HG03439 (cell line): ENCODE data around the gene SHMT1.
"Not testable (repeated sequence)": the region's sequence is repeated elsewhere in the genome, so short reads cannot be mapped to it uniquely, and the experiment has no call there.

Source experiments
- ATAC-seq: cut with Tn5 transposase; IDR thresholded peaks from one replicate; pipeline ENCODE4 v1.9.1; 2021; ENCODE audit warnings: mild to moderate bottlenecking, moderate library complexity; ENCODE audit not compliant: unreplicated experiment

Gene SHMT1

DNA sequence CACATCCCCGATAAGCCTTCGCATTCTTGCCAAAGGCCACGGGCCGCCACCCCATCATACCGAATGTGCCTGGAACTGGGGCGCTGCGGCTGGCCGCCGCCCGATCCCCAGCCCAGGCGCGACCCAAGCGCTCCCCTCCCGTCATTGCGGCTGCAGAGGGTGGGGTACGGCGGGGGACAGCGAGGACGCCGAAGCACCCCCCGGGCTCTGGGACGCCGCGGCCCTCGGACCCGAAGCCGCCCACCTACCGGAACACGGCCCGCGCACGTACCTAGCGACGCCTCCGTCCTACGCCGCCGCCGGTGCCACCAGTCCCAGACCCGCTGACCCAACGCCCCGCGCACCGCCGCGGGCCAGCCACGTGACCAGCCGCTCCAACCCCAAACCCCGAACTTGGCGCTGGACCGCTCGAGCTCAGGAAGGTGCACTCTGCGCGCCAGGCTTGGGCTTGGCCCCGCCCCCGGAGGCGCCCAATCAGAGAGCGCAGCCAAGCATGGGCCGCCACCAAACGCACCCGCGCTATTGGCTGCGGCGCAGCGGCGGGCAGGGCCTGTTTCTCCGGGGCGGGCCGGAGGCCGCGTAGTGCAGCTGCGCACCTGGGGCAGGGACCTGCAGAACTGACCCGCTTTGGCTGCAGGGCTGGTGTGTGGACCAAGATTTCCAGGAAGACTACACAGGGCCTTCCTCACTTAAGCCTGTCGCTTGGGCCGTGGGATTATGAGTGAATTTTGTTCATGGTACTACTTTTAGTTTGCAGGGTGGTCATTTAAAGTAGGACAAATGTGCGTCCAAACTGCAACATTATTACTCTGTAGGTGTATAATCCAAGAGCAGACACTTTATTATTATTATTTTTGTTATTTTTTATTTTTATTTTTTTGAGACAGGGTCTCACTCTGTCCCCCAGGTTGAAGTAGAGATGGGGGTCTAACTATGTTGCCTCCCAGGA is at the start of gene SHMT1:
TSS of gene SHMT1 (minus strand) at position 450 of the 949 bp plus-strand sequence. CDS start 7,569 bp downstream, outside the sequence.
- peak; percentile 97 for ATAC-seq

GRCh38 chr17:18412001-18412538 is 48.7 kb upstream of the SHMT1 start:
- ATAC-seq = not testable (repeated sequence)

- not testable (repeated sequence) for ATAC-seq
These were observed 48.1 kb upstream of the SHMT1 start for GRCh38 chr17:18411377-18411864.

DNA sequence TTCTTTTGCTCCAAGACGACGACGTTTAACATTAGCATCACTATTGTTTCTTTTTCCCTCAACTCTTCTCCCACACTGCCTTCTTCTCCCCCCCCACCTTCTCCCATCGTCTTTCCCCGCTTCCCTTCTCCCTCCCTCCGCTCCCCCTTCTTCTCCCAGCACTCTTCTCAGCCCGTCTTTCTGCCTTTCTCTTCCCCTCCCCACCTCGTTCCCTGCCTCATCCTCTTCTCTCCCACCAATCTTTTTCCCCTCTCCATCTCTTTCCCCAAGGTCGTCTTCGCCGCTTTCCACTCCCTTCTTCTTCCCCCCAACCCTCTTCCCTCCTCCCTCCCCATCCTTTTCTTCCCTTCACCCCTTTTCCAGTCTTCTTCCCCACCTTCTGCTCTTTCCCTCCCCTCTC is 47.4 kb upstream of the SHMT1 start:
- ATAC-seq = not testable (repeated sequence)

GRCh38 chr17:18409321-18409720 is 46.0 kb upstream of the SHMT1 start:
- not testable (repeated sequence) for ATAC-seq

- not testable (repeated sequence) for ATAC-seq
These were observed 45.6 kb upstream of the SHMT1 start for GRCh38 chr17:18408906-18409305.

- ATAC-seq = peak; percentile 78
These were observed 40.3 kb upstream of the SHMT1 start for GRCh38 chr17:18403604-18404003.

DNA sequence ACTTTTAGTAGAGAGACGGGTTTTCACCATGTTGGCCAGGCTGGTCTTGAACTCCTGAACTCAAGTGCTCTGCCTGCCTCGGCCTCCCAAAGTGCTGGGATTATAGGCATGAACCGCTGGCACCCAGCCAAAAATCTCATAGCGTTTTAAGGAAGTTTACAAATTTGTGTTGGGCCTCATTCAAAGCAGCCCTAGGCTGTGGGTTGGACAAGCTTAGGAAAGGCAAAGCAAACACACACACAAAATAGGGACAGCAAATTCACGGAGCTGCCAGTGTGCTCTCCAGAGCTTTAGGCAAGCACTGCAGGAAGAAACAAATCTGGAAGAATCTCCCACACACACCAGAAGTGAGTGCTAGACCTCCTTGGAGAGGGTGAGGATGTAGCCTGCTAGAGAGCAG is 39.8 kb upstream of the SHMT1 start:
- not testable (repeated sequence) for ATAC-seq

DNA sequence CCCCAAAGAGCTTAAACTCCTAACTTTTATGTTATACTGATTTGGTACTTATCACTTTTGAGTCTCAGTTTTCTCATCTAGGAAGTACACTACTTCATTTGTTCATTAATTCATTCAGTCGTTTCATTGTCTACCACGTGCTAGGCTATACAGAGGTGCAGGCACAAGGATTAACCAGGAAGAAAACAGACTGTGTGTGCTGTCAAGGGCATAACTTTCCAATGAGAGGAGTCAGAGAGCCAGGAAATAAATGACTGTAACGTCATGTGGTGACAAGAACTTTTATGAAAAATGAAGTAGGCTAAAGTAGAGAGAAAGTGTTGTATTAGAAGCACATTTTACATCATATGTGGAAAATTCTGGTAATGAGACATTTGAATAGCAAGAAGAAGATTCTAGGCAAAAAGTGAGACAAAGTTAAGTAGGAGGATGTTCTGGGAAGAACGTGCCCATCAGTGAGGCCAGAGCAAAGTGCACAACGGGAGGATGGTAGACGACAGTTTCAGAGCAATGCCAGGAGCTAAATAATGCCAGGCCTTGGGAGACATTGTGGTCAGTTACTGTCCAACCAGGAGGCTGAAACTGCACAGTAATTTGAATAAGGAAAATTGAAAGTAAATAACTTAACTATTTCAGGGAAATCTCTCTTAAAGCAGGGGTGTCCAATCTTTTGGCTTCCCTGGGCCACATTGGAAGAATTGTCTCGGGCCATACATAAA is 38.7 kb upstream of the SHMT1 start:
- ATAC-seq = not testable (repeated sequence)

GRCh38 chr17:18388728-18389127 is 25.4 kb upstream of the SHMT1 start:
- not testable (repeated sequence) for ATAC-seq

GRCh38 chr17:18388266-18388665 is 24.9 kb upstream of the SHMT1 start:
- ATAC-seq = not testable (repeated sequence)

- ATAC-seq = not testable (repeated sequence)
These were observed 24.2 kb upstream of the SHMT1 start for GRCh38 chr17:18387583-18387982.

GRCh38 chr17:18384271-18384670 is 20.9 kb upstream of the SHMT1 start:
- ATAC-seq = not testable (repeated sequence)

- ATAC-seq = not testable (repeated sequence)
These were observed 19.7 kb upstream of the SHMT1 start for GRCh38 chr17:18383079-18383481.

GRCh38 chr17:18382441-18383078 is 19.2 kb upstream of the SHMT1 start:
- ATAC-seq = no peak

DNA sequence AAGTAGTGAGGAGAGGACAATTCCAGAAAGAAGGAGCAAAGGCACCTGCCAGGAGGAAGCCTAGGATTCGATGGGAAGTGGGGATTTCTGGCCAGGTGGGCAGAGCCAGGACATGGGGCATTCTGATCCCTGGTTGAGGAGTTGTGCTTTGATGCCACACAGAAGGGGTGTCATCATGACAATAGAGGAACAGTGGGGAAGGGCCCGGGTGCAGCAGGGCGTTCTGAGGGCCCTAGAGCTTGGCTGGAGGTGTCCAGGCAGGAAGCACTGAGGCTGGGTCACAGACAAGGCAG is 18.5 kb upstream of the SHMT1 start:
- no peak for ATAC-seq

- no peak for ATAC-seq
These were observed 18.0 kb upstream of the SHMT1 start for GRCh38 chr17:18381158-18381952.

GRCh38 chr17:18380471-18381157 is 17.3 kb upstream of the SHMT1 start:
- no peak for ATAC-seq
